ENCODE results near the gene IL23A. TPM values are rescaled to one million over a fixed set of nuclear protein-coding genes. Genes with fewer than 3 reads are reported as not detected.

The IL23A gene
- 10 to 100 TPM in 1 of 2 donors, 1 to 10 TPM in 1; 2.9 to 32.1 TPM for polyA plus RNA-seq

DNA sequence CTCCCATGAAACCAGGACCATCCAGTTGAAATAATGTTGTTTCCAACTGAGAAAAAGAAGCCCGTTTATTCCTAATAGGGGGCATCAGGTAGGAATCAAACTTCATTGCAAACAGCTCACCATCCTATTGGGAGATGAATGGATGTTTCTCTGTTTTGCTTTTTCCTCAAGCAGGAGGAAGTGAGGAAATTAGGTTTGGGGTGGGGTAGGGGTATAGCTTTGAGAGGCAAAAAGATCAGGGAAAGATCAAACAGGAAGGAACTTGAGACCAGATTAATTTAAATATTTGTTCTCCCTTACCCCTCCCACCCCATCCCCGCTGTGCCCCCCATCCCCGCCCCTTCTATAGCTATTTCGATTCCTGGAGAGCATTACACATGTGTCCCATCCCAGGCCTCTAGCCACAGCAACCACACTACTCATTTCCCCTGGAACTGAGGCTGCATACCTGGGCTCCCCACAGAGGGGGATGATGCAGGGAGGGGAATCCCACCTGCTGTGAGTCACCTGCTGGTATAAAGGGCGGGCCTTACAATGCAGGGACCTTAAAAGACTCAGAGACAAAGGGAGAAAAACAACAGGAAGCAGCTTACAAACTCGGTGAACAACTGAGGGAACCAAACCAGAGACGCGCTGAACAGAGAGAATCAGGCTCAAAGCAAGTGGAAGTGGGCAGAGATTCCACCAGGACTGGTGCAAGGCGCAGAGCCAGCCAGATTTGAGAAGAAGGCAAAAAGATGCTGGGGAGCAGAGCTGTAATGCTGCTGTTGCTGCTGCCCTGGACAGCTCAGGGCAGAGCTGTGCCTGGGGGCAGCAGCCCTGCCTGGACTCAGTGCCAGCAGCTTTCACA, at the start of gene IL23A:
Gene IL23A, plus strand, starts transcription at position 577 of the 850 bp plus-strand sequence. Its CDS starts 161 bp downstream, at position 738.
- peak within 1 kb of the TSS; percentile 41 to 50 for H3K27ac ChIP-seq (ENCODE audit: low read depth in 2 of 2, low read length in 1 of 2)
- H3K36me3 ChIP-seq (ENCODE audit: control insufficient read depth in 2 of 2, insufficient read depth in 2 of 2, low read length in 1 of 2), result peaks cover 6 to 8% of the 10 kb centered on the region in 2 donors
- no peaks in the 10 kb centered on the region for H3K9me3 ChIP-seq (ENCODE audit: control insufficient read depth in 2 of 2, insufficient read depth in 1 of 2, low read depth in 1 of 2, low read length in 1 of 2)
- 29 to 35% methylated on average over 9 of the region's 9 CpGs for WGBS, 2 donors
- H3K27me3 ChIP-seq (ENCODE audit: control insufficient read depth in 1 of 2, insufficient read depth in 2 of 2, low read length in 2 of 2), result no peaks in the 10 kb centered on the region
- peaks cover 0 to 5% of the 10 kb centered on the region in 2 donors for H3K4me1 ChIP-seq (ENCODE audit: control insufficient read depth in 2 of 2, insufficient read depth in 2 of 2, low read length in 1 of 2)
- H3K4me3 ChIP-seq (ENCODE audit: low read depth in 1 of 2, low read length in 2 of 2), result peak within 1 kb of the TSS in 1 of 2 donors; percentile 14

DNA sequence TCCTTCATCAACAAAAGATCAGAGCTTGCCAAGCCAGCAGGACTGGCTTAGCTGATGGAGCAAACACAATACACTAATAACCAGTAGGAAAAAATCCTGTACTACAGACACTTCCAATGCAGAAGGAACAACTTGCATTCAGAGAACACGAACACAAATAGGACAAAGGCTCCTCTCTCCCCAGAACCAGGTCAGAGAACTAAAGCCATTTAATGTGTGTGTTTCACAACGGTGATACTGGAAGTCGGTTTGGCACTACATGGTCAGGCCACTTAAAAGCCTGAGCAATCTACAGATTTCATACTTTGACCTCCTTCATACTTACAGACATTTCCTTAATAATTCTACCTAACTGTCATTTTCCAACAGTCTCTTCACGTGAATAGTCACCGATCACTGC, 44.9 kb upstream of the IL23A start:
- peaks cover 0 to 6% of the 10 kb centered on the region in 2 donors for H3K36me3 ChIP-seq (ENCODE audit: control insufficient read depth in 2 of 2, insufficient read depth in 2 of 2, low read length in 1 of 2)
- no peaks in the 10 kb centered on the region for H3K9me3 ChIP-seq (ENCODE audit: control insufficient read depth in 2 of 2, insufficient read depth in 1 of 2, low read depth in 1 of 2, low read length in 1 of 2)

GRCh38 chr12:56296295-56296694, 42.4 kb upstream of the IL23A start:
- no peak overlapping the region for H3K27ac ChIP-seq (ENCODE audit: low read depth in 2 of 2, low read length in 1 of 2)
- WGBS, 2 donors, result 80 to 81% methylated on average over 5 of the region's 5 CpGs
- peaks cover 4% of the 10 kb centered on the region in 2 donors for H3K4me1 ChIP-seq (ENCODE audit: control insufficient read depth in 2 of 2, insufficient read depth in 2 of 2, low read length in 1 of 2)
- H3K4me3 ChIP-seq (ENCODE audit: low read depth in 1 of 2, low read length in 2 of 2), result no peak overlapping the region
- H3K9me3 ChIP-seq (ENCODE audit: control insufficient read depth in 2 of 2, insufficient read depth in 1 of 2, low read depth in 1 of 2, low read length in 1 of 2), result no peaks in the 10 kb centered on the region
- no peaks in the 10 kb centered on the region for H3K27me3 ChIP-seq (ENCODE audit: control insufficient read depth in 1 of 2, insufficient read depth in 2 of 2, low read length in 2 of 2)
- H3K36me3 ChIP-seq (ENCODE audit: control insufficient read depth in 2 of 2, insufficient read depth in 2 of 2, low read length in 1 of 2), result peaks cover 0 to 6% of the 10 kb centered on the region in 2 donors

More for the DNA sequence above, 44.9 kb upstream of the IL23A start:
- H3K27me3 ChIP-seq (ENCODE audit: control insufficient read depth in 1 of 2, insufficient read depth in 2 of 2, low read length in 2 of 2), result no peaks in the 10 kb centered on the region
- WGBS, 2 donors, result 69 to 80% methylated on average over 5 of the region's 5 CpGs
- H3K4me1 ChIP-seq (ENCODE audit: control insufficient read depth in 2 of 2, insufficient read depth in 2 of 2, low read length in 1 of 2), result peaks cover 4% of the 10 kb centered on the region in 2 donors
- H3K27ac ChIP-seq (ENCODE audit: low read depth in 2 of 2, low read length in 1 of 2), result peak overlapping the region; percentile 55 to 67
- H3K4me3 ChIP-seq (ENCODE audit: low read depth in 1 of 2, low read length in 2 of 2), result no peak overlapping the region

GRCh38 chr12:56297400-56297799, 41.3 kb upstream of the IL23A start:
- H3K4me1 ChIP-seq (ENCODE audit: control insufficient read depth in 2 of 2, insufficient read depth in 2 of 2, low read length in 1 of 2), result peaks cover 4% of the 10 kb centered on the region in 2 donors
- no peak overlapping the region for H3K4me3 ChIP-seq (ENCODE audit: low read depth in 1 of 2, low read length in 2 of 2)
- WGBS, 2 donors, result 80 to 85% methylated on average over 8 of the region's 8 CpGs
- no peaks in the 10 kb centered on the region for H3K9me3 ChIP-seq (ENCODE audit: control insufficient read depth in 2 of 2, insufficient read depth in 1 of 2, low read depth in 1 of 2, low read length in 1 of 2)
- no peak overlapping the region for H3K27ac ChIP-seq (ENCODE audit: low read depth in 2 of 2, low read length in 1 of 2)
- H3K27me3 ChIP-seq (ENCODE audit: control insufficient read depth in 1 of 2, insufficient read depth in 2 of 2, low read length in 2 of 2), result no peaks in the 10 kb centered on the region
- H3K36me3 ChIP-seq (ENCODE audit: control insufficient read depth in 2 of 2, insufficient read depth in 2 of 2, low read length in 1 of 2), result peaks cover 0 to 6% of the 10 kb centered on the region in 2 donors

- Histone ChIP-seq H3K27ac (ENCODE audit: low read depth in 2 of 2, low read length in 1 of 2) (peak overlapping the region; percentile 30 to 95), H3K4me1 (ENCODE audit: control insufficient read depth in 2 of 2, insufficient read depth in 2 of 2, low read length in 1 of 2) (peaks cover 4% of the 10 kb centered on the region in 2 donors)
Observed at GRCh38 chr12:56298828-56299227, 39.9 kb upstream of the IL23A start.

GRCh38 chr12:56299308-56299852, 39.3 kb upstream of the IL23A start:
- Histone ChIP-seq H3K36me3 (ENCODE audit: control insufficient read depth in 2 of 2, insufficient read depth in 2 of 2, low read length in 1 of 2) (peaks cover 0 to 2% of the 10 kb centered on the region in 2 donors), H3K27me3 (ENCODE audit: control insufficient read depth in 1 of 2, insufficient read depth in 2 of 2, low read length in 2 of 2) (no peaks in the 10 kb centered on the region), H3K9me3 (ENCODE audit: control insufficient read depth in 2 of 2, insufficient read depth in 1 of 2, low read depth in 1 of 2, low read length in 1 of 2) (no peaks in the 10 kb centered on the region), H3K4me1 (ENCODE audit: control insufficient read depth in 2 of 2, insufficient read depth in 2 of 2, low read length in 1 of 2) (peaks cover 4% of the 10 kb centered on the region in 2 donors), H3K27ac (ENCODE audit: low read depth in 2 of 2, low read length in 1 of 2) (peak overlapping the region; percentile 94 to 95), H3K4me3 (ENCODE audit: low read depth in 1 of 2, low read length in 2 of 2) (peak overlapping the region; percentile 79 to 82)
- 1 to 2% methylated on average over 10 of the region's 10 CpGs for WGBS, 2 donors

More at GRCh38 chr12:56298828-56299227, 39.9 kb upstream of the IL23A start:
- H3K36me3 ChIP-seq (ENCODE audit: control insufficient read depth in 2 of 2, insufficient read depth in 2 of 2, low read length in 1 of 2), result peaks cover 0 to 6% of the 10 kb centered on the region in 2 donors
- H3K9me3 ChIP-seq (ENCODE audit: control insufficient read depth in 2 of 2, insufficient read depth in 1 of 2, low read depth in 1 of 2, low read length in 1 of 2), result no peaks in the 10 kb centered on the region
- no peaks in the 10 kb centered on the region for H3K27me3 ChIP-seq (ENCODE audit: control insufficient read depth in 1 of 2, insufficient read depth in 2 of 2, low read length in 2 of 2)
- 65 to 77% methylated on average over 5 of the region's 5 CpGs for WGBS, 2 donors
- peak overlapping the region; percentile 79 to 82 for H3K4me3 ChIP-seq (ENCODE audit: low read depth in 1 of 2, low read length in 2 of 2)

- Histone ChIP-seq H3K27ac (ENCODE audit: low read depth in 2 of 2, low read length in 1 of 2) (peak within 1 kb of the TSS; percentile 94 to 95), H3K4me1 (ENCODE audit: control insufficient read depth in 2 of 2, insufficient read depth in 2 of 2, low read length in 1 of 2) (peaks cover 4% of the 10 kb centered on the region in 2 donors), H3K27me3 (ENCODE audit: control insufficient read depth in 1 of 2, insufficient read depth in 2 of 2, low read length in 2 of 2) (no peaks in the 10 kb centered on the region), H3K9me3 (ENCODE audit: control insufficient read depth in 2 of 2, insufficient read depth in 1 of 2, low read depth in 1 of 2, low read length in 1 of 2) (no peaks in the 10 kb centered on the region), H3K36me3 (ENCODE audit: control insufficient read depth in 2 of 2, insufficient read depth in 2 of 2, low read length in 1 of 2) (peaks cover 0 to 2% of the 10 kb centered on the region in 2 donors), H3K4me3 (ENCODE audit: low read depth in 1 of 2, low read length in 2 of 2) (peak within 1 kb of the TSS; percentile 79 to 82)
- 0 to 1% methylated on average over 61 to 63 of the region's 63 CpGs for WGBS, 2 donors
Observed at GRCh38 chr12:56299853-56300643, 38.6 kb upstream of the IL23A start, which contains the start of gene CS. CS (minus strand) TSS chr12:56300330; CDS start chr12:56300201, 129 bp downstream.

- H3K4me1 ChIP-seq (ENCODE audit: control insufficient read depth in 2 of 2, insufficient read depth in 2 of 2, low read length in 1 of 2), result peaks cover 4% of the 10 kb centered on the region in 2 donors
- no peaks in the 10 kb centered on the region for H3K27me3 ChIP-seq (ENCODE audit: control insufficient read depth in 1 of 2, insufficient read depth in 2 of 2, low read length in 2 of 2)
- H3K9me3 ChIP-seq (ENCODE audit: control insufficient read depth in 2 of 2, insufficient read depth in 1 of 2, low read depth in 1 of 2, low read length in 1 of 2), result no peaks in the 10 kb centered on the region
- 36 to 43% methylated on average over 21 of the region's 21 CpGs for WGBS, 2 donors
- H3K27ac ChIP-seq (ENCODE audit: low read depth in 2 of 2, low read length in 1 of 2), result peak overlapping the region; percentile 94 to 95
- H3K36me3 ChIP-seq (ENCODE audit: control insufficient read depth in 2 of 2, insufficient read depth in 2 of 2, low read length in 1 of 2), result peaks cover 0 to 2% of the 10 kb centered on the region in 2 donors
- H3K4me3 ChIP-seq (ENCODE audit: low read depth in 1 of 2, low read length in 2 of 2), result peak overlapping the region; percentile 50 to 79
Observed at GRCh38 chr12:56300644-56301464, 37.8 kb upstream of the IL23A start.

All from esophagus (tissue), 2 donors.